ENCODE measurements around the gene ATG9B.

The ATG9B gene

GRCh38 chr7:150998341-150998740, 26.0 kb downstream of the ATG9B start:
- no peak for DNase-seq

GRCh38 chr7:150997817-150998216, 26.5 kb downstream of the ATG9B start:
- no peak for DNase-seq

GRCh38 chr7:150997075-150997511, 27.2 kb downstream of the ATG9B start:
- DNase-seq: no peak

- no peak for DNase-seq
Measured at GRCh38 chr7:150996376-150997074, 27.8 kb downstream of the ATG9B start.

- no peak for DNase-seq
Measured at GRCh38 chr7:150994838-150995510, 29.3 kb downstream of the ATG9B start.

GRCh38 chr7:150994141-150994837, 30.0 kb downstream of the ATG9B start:
- DNase-seq: no peak

- DNase-seq: no peak
Measured at GRCh38 chr7:150993511-150993910, 30.8 kb downstream of the ATG9B start.

- DNase-seq: no peak
Measured at GRCh38 chr7:150992833-150993302, 31.4 kb downstream of the ATG9B start.

GRCh38 chr7:150992051-150992640, 32.1 kb downstream of the ATG9B start:
- DNase-seq: no peak

GRCh38 chr7:150990416-150991186, 33.7 kb downstream of the ATG9B start, which contains the start of gene NOS3:
TSS of gene NOS3 (plus strand) at chr7:150991017. CDS start at chr7:150993804, 2,787 bp downstream.
- DNase-seq: no peak

GRCh38 chr7:150989456-150989855, 34.8 kb downstream of the ATG9B start:
- no peak for DNase-seq

- peak; percentile 61 for DNase-seq
Measured at GRCh38 chr7:150988230-150989226, 35.8 kb downstream of the ATG9B start.

GRCh38 chr7:150986556-150986955, 37.7 kb downstream of the ATG9B start:
- DNase-seq: no peak

GRCh38 chr7:150986099-150986512, 38.2 kb downstream of the ATG9B start:
- no peak for DNase-seq

GRCh38 chr7:150983893-150984368, 40.4 kb downstream of the ATG9B start:
- no peak for DNase-seq

GRCh38 chr7:150982351-150982750, 41.9 kb downstream of the ATG9B start:
- no peak for DNase-seq

- peak; percentile 25 for DNase-seq
Measured at GRCh38 chr7:150981644-150982043, 42.6 kb downstream of the ATG9B start.

- no peak for DNase-seq
Measured at GRCh38 chr7:150980663-150981062, 43.6 kb downstream of the ATG9B start.

- no peak for DNase-seq
Measured at GRCh38 chr7:150979713-150980390, 44.4 kb downstream of the ATG9B start.

GRCh38 chr7:150978126-150978789, 46.0 kb downstream of the ATG9B start, which contains the start of gene KCNH2:
TSS of gene KCNH2 (minus strand) at chr7:150978321. CDS start at chr7:150977913, 408 bp downstream.
- no peak for DNase-seq

All from NCI-H524 treated with DMSO at 0.1 percent for 48 hours (cell line).